GM23248 (cell line): ENCODE data around the gene ZBTB44. TPM values are rescaled to one million over a fixed set of nuclear protein-coding genes. Genes with fewer than 3 reads are reported as not detected.
"Not testable (repeated sequence)": the region's sequence is repeated elsewhere in the genome, so short reads cannot be mapped to it uniquely, and the experiment has no call there.

Experiments used
- DNase-seq: peaks from one replicate; pipeline ENCODE4 v3.0.0-alpha.2; 2015
- H2AFZ ChIP-seq: fragments of 200-600 bp; sonication (generic); 2 replicates; pipeline ENCODE4 v1.6.1; 2016; ENCODE audit warnings: antibody characterized with exemption
- H3F3A ChIP-seq: fragments of 200-600 bp; sonication (generic); 2 replicates; pipeline ENCODE4 v1.6.1; 2016; ENCODE audit warnings: mild to moderate bottlenecking, antibody characterized with exemption, mixed run types; ENCODE audit not compliant: insufficient read depth
- H3K27ac ChIP-seq: fragments of 200-600 bp; sonication (generic); 2 replicates; pipeline ENCODE4 v1.5.1; 2016; ENCODE audit warnings: mild to moderate bottlenecking
- H3K27me3 ChIP-seq: fragments of 200-600 bp; sonication (generic); replicated peaks from 2 replicates; pipeline ENCODE4 v1.6.1; 2016; ENCODE audit warnings: mild to moderate bottlenecking; ENCODE audit not compliant: insufficient read depth
- H3K36me3 ChIP-seq: fragments of 200-600 bp; sonication (generic); 2 replicates; pipeline ENCODE4 v1.6.1; 2016; ENCODE audit warnings: low read depth, mild to moderate bottlenecking
- H3K4me1 ChIP-seq: fragments of 200-600 bp; sonication (generic); 2 replicates; pipeline ENCODE4 v1.6.1; 2016; ENCODE audit warnings: mild to moderate bottlenecking; ENCODE audit not compliant: insufficient read depth
- H3K4me2 ChIP-seq: fragments of 200-600 bp; sonication (generic); one replicate; pipeline ENCODE4 v1.6.1; 2016; ENCODE audit warnings: mild to moderate bottlenecking; ENCODE audit not compliant: unreplicated experiment
- H3K4me3 ChIP-seq: fragments of 200-600 bp; sonication (generic); 2 replicates; pipeline ENCODE4 v1.5.1; 2016; ENCODE audit warnings: mild to moderate bottlenecking
- H3K79me2 ChIP-seq: fragments of 200-600 bp; sonication (generic); 2 replicates; pipeline ENCODE4 v1.6.1; 2016; ENCODE audit warnings: mild to moderate bottlenecking; ENCODE audit not compliant: insufficient read depth
- H3K9ac ChIP-seq: fragments of 200-600 bp; sonication (generic); 2 replicates; pipeline ENCODE4 v1.6.1; 2016; ENCODE audit warnings: mild to moderate bottlenecking
- H3K9me2 ChIP-seq: fragments of 200-600 bp; sonication (generic); 2 replicates; pipeline ENCODE4 v1.6.1; 2016; ENCODE audit warnings: mixed run types, mild to moderate bottlenecking, moderate library complexity; ENCODE audit not compliant: insufficient read depth
- H3K9me3 ChIP-seq: fragments of 200-600 bp; sonication (generic); one replicate; pipeline ENCODE4 v1.6.1; 2017; ENCODE audit warnings: low read depth
- H4K20me1 ChIP-seq: fragments of 200-600 bp; sonication (generic); 2 replicates; pipeline ENCODE4 v1.6.0; 2016; ENCODE audit not compliant: insufficient read depth
- EZH2 ChIP-seq: fragments of 200-600 bp; sonication (generic); IDR thresholded peaks from 2 replicates; pipeline ENCODE4 v1.6.1; 2018; ENCODE audit warnings: antibody characterized with exemption, mild to moderate bottlenecking; ENCODE audit not compliant: insufficient read depth, poor library complexity, severe bottlenecking
- EZH2phosphoT487 ChIP-seq: fragments of 200-600 bp; sonication (generic); IDR thresholded peaks from 2 replicates; pipeline ENCODE4 v1.6.1; 2018; ENCODE audit warnings: antibody characterized with exemption, moderate library complexity, mild to moderate bottlenecking, low read depth; ENCODE audit not compliant: insufficient read depth
- WGBS, 2 experiments: methylation state at CpG; one replicate each; pipeline ENCODE4 v1.1.6; 2015 to 2017; ENCODE audit warnings: low lambda C conversion rate in 2 of 2, low coverage in 1 of 2; ENCODE audit errors: missing lambda C conversion rate in 2 of 2; 5-methylcytosine and 5-hydroxymethylcytosine counted together
- in situ Hi-C: fragments of 300-500 bp; cut with MboI; formaldehyde crosslinking; loops from 2 replicates; pipeline ENCODE4 v1.15.0; 2020
- polyA plus RNA-seq: library from polyadenylated mRNA; unstranded; fragments of >200 nt; fragmentation: Nextera tagmentation; extraction: Ambion mirVana; gene quantifications from 2 replicates; pipeline ENCODE4 v1.2.1, GENCODE V29; 2016
- total RNA-seq: library from RNA; depleted of rRNA; stranded (reverse); fragments of >200 nt; shearing (Covaris generic); gene quantifications from 2 replicates; pipeline ENCODE4 v1.2.3, GENCODE V29; 2014

The ZBTB44 gene
- total and polyA plus RNA-seq, 2 experiments from 2014 or later: 4.1 to 17.4 TPM

- Histone ChIP-seq H3K4me2 (no peak overlapping the region), H3K4me3 (no peak overlapping the region), H4K20me1 (peaks cover 14% of the 10 kb centered on the region; the same call in 1 of the 2 replicates), H3K9me3 (no peaks in the 10 kb centered on the region), H3K27me3 (no peaks in the 10 kb centered on the region), H3K9ac (no peak overlapping the region), H3K4me1 (no peaks in the 10 kb centered on the region), H3K27ac (no peak overlapping the region), H3K36me3 (no peaks in the 10 kb centered on the region), H3K9me2 (no peaks in the 10 kb centered on the region), H3K79me2 (peaks cover 84% of the 10 kb centered on the region), H3F3A (no peaks in the 10 kb centered on the region), H2AFZ (no peak overlapping the region)
- TF ChIP-seq EZH2phosphoT487 (no peak), EZH2 (no peak)
- in situ Hi-C loops: no loop called here
- no peak for DNase-seq
- 96 to 97% methylated on average over 5 of the region's 5 CpGs for WGBS, 2 experiments
Measured at GRCh38 chr11:130299978-130300377, 14.7 kb downstream of the ZBTB44 start.

GRCh38 chr11:130295657-130296056 lies 19.1 kb downstream of the ZBTB44 start:
- H3K4me2 ChIP-seq: no peak overlapping the region
- no peak overlapping the region for H3K27ac ChIP-seq
- WGBS, 2 experiments: 96 to 97% methylated on average over 4 of the region's 4 CpGs
- H3F3A ChIP-seq: no peaks in the 10 kb centered on the region
- no peaks in the 10 kb centered on the region for H3K27me3 ChIP-seq
- H2AFZ ChIP-seq: no peak overlapping the region
- no peak for TF ChIP-seq EZH2phosphoT487
- TF ChIP-seq EZH2: no peak
- no peaks in the 10 kb centered on the region for H3K9me2 ChIP-seq
- H3K4me3 ChIP-seq: no peak overlapping the region
- DNase-seq: no peak
- no peak overlapping the region for H3K9ac ChIP-seq
- H3K36me3 ChIP-seq: no peaks in the 10 kb centered on the region
- in situ Hi-C loops: no loop called here
- peaks cover 14% of the 10 kb centered on the region; the same call in 1 of the 2 replicates for H4K20me1 ChIP-seq
- no peaks in the 10 kb centered on the region for H3K9me3 ChIP-seq
- no peaks in the 10 kb centered on the region for H3K4me1 ChIP-seq
- H3K79me2 ChIP-seq: peaks cover 82% of the 10 kb centered on the region

GRCh38 chr11:130282111-130282510 lies 32.6 kb downstream of the ZBTB44 start:
- in situ Hi-C loops: no loop called here
- TF ChIP-seq EZH2phosphoT487: no peak
- TF ChIP-seq EZH2: no peak
- H2AFZ ChIP-seq: no peak overlapping the region
- H3K4me2 ChIP-seq: no peak overlapping the region
- no peaks in the 10 kb centered on the region for H3K9me3 ChIP-seq
- H4K20me1 ChIP-seq: 0 out of 2 replicates have a peak, but pooled peaks cover 4% of the 10 kb centered on the region
- WGBS, 2 experiments: 95 to 100% methylated on average over 2 of the region's 2 CpGs
- H3F3A ChIP-seq: no peaks in the 10 kb centered on the region
- H3K9me2 ChIP-seq: no peaks in the 10 kb centered on the region
- no peak for DNase-seq
- no peaks in the 10 kb centered on the region for H3K27me3 ChIP-seq
- no peaks in the 10 kb centered on the region for H3K4me1 ChIP-seq
- no peak overlapping the region for H3K9ac ChIP-seq
- H3K36me3 ChIP-seq: no peaks in the 10 kb centered on the region
- no peak overlapping the region for H3K27ac ChIP-seq
- no peak overlapping the region for H3K4me3 ChIP-seq
- peaks cover 51% of the 10 kb centered on the region for H3K79me2 ChIP-seq

GRCh38 chr11:130281341-130281740 lies 33.4 kb downstream of the ZBTB44 start:
- in situ Hi-C loops, H3K4me3 ChIP-seq, H4K20me1 ChIP-seq, H3F3A ChIP-seq, H3K27ac ChIP-seq, DNase-seq, H2AFZ ChIP-seq, H3K4me2 ChIP-seq, H3K4me1 ChIP-seq, H3K9ac ChIP-seq, H3K9me2 ChIP-seq, H3K9me3 ChIP-seq, H3K36me3 ChIP-seq, H3K27me3 ChIP-seq: not testable (repeated sequence)
- peaks cover 58% of the 10 kb centered on the region for H3K79me2 ChIP-seq
- 97% methylated on average over 6 of the region's 6 CpGs for WGBS, 2 experiments

GRCh38 chr11:130279989-130280388 lies 34.7 kb downstream of the ZBTB44 start:
- Histone ChIP-seq H4K20me1 (no peaks in the 10 kb centered on the region; the same call in 1 of the 2 replicates), H3K4me2 (no peak overlapping the region), H3F3A (no peaks in the 10 kb centered on the region), H3K36me3 (no peaks in the 10 kb centered on the region), H2AFZ (no peak overlapping the region), H3K9ac (no peak overlapping the region), H3K79me2 (peaks cover 58% of the 10 kb centered on the region), H3K4me3 (no peak overlapping the region), H3K27ac (no peak overlapping the region), H3K4me1 (no peaks in the 10 kb centered on the region), H3K9me2 (no peaks in the 10 kb centered on the region), H3K27me3 (no peaks in the 10 kb centered on the region), H3K9me3 (no peaks in the 10 kb centered on the region)
- WGBS, 2 experiments: 94 to 95% methylated on average over 4 of the region's 4 CpGs
- TF ChIP-seq EZH2: no peak
- TF ChIP-seq EZH2phosphoT487: no peak
- in situ Hi-C loops: no loop called here
- DNase-seq: no peak
